Activated CD8-positive, alpha-beta memory T cell treated with anti-CD3 and anti-CD28 coated beads, Interleukin-2, amount 50 U/mL, for 1 hour (primary cell): ENCODE results near the gene ATP13A3.

Experiments
- DNase-seq: peaks from one replicate; pipeline ENCODE4 v3.0.0-alpha.2; 2020; ENCODE audit errors: extremely low read depth

The ATP13A3 gene

DNA sequence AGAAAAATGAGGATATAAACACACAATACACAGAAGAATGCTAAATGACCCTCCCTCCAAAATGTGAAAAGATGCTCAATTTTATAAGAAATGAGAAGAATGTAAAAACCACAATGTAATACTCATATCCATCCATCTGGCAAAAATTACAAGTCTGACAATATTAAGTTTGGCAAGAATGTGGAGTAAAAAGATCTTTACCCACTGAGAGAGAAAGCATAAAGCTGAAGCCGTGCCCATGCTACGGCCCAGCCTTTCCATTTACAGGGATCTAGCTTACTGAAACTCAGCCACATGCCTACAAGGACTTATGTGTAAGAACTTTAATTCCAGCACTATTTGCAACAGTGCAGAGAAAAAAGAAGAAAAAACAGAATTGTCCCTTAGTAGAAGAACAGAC is 42.9 kb downstream of the ATP13A3 start:
- no peak for DNase-seq

DNA sequence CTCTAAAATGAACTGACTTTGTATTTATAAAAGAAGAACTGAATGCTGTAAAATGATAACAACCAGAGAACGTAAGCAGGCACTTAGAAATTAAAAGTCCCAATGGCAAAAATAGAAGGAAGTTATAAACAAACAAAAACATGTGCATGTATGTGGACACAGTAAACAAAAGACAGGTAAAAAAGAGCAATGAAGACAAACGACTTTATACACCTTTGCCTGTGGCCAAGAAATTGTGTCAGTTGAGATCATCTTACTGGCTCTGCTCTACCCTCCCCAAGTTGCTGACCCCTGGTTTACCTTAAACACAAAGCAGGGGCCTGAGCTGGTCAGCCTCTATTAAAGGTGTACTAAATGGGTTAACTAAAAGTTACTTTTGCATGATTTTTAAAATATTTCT is 46.0 kb downstream of the ATP13A3 start:
- DNase-seq: no peak

DNA sequence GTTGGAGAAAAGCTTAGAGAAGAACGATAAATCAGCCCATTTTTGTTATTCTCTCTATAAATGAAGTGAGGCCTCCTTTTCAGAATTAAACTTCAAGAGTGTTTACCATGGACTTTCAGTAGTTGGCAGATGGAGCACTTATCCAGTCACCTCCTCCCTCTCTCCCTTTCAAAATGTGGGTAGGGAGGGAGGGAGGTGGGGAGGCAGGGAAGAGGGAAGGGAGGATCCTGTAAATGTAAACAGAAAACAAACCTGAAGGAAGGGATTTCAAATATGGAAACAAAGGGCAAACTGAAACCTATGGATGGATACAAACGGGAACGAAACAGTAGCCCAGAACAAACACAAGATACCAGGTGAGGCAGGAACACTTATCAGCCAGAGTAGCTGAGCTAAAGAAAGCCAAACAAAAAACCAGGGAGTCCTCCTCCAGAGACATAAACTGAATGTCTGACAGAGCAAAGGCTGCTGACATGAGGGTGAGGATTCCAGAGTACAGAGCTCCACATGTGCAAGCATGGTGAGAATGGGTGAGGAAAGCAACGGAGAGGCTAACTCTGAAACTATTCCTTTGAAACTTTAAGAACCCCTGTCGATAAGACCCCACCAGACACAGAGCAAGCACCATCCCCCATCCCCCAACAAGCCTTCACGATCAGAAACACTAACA is 46.8 kb downstream of the ATP13A3 start:
- DNase-seq: no peak

- DNase-seq: no peak
Measured at GRCh38 chr3:194434503-194434902, 52.3 kb downstream of the ATP13A3 start.

- DNase-seq: no peak
Measured at GRCh38 chr3:194431554-194431953, 55.2 kb downstream of the ATP13A3 start.

DNA sequence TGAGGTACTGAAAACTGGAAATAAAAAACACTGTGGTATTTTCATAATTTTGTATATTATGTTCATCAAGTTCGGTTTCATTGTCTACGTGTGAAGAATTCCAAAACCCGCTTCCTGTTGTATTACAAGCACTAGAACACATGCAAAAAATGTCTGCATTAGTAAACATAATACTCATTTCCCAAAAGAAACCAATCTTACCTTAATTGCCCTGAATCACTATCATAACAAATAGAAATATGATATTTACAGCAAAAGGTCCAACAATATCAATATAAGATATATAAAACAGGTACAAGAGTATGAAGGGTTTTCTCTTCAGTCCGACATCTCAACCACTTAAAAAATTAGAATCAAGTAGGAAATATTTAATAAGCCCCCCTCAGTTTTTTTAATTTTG is 61.4 kb downstream of the ATP13A3 start:
- no peak for DNase-seq

DNA sequence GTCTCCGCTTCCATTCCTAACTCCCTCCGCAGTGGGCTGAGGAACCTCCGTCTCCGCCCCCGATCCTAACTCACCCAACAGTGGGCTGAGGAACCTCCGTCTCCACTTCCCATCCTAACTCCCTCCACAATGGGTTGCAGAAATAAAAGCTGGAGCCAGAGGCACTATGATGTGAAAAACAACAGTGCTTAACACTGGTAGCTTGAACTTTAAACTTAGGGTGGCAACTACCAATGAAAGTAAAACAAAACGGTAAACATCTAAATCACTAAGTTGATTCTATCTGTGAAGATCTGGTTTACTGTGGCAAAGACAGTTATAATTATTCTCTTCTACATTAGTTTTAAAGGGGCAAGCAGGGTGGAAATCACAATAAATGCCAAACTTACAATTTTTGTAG is 61.8 kb downstream of the ATP13A3 start:
- DNase-seq: no peak

DNA sequence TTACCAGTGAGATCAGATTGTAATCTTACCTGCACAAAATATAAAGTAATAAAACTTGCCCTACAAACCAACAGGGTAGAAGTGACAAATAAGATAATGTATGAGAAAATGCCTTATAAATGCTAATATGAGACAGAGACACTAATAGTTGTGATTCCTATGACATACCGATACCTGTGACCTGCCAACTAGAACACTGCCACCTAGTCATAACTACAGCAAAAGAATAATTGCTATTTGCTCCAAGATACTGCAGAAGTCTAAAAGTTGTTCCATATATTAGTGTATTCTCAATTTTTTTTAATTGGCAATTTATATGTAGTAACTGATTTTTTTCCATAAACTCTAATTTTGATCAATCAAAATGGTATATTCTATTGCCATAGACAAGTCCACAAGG is 62.4 kb downstream of the ATP13A3 start:
- no peak for DNase-seq

- no peak for DNase-seq
Measured at GRCh38 chr3:194423317-194423716, 63.5 kb downstream of the ATP13A3 start.

- DNase-seq: no peak
Measured at GRCh38 chr3:194422188-194422587, 64.6 kb downstream of the ATP13A3 start.

GRCh38 chr3:194418671-194419070 is 68.1 kb downstream of the ATP13A3 start:
- DNase-seq: no peak

DNA sequence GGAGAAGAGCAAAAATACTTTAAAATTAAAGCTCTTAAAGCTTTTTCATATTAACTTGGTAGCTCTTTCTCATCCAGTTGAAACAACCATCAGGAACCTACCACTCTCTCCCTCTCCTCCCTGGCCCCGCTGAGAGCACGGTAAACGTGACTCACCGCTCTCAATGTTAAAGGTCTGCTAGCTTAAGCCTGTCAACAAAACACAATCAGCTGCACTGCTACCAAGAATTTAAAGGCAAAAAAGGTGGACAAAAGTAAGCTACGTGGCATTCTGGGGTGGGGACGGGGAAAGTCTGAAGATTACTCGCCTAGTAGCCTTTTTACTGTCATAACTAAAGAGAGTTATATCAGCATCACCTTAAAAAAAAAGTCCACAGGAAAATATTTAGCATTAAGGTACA is 79.4 kb downstream of the ATP13A3 start:
- DNase-seq: no peak

GRCh38 chr3:194405766-194406165 is 81.0 kb downstream of the ATP13A3 start:
- no peak for DNase-seq

DNA sequence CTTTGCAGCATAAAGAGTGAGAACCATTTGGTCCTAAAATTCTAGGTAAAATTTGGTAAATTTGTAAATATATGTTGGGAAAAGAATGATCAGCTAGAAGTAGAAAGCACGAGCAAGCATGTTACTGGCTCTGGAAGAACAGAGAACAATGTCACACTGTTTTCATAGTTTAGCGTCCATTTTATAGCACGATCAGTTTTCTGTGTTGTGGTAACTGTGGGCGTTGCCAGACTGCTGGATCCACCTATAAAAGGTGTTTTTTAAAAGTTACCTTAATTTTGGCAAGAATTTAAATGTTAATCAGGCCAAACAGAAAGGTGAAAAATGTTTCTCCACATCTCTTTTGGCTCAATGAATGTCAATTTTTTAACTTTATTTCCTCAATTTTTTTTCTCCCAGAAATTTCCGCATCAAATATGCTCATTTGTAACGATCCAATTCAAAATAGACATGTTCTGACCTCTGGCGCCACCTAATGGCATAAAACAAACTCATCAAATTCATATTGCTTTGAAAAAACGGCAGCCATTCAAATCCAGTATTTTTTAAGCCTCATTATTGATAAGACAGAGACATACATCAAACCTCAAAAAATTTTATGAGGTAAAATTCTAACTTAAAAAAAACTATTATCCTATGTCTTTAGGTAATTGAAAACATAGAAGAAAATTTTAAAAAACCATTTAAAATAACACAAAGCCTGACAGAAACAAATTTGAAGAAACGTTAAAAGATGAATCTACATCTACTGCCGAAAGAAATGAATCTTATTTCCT is 82.2 kb downstream of the ATP13A3 start:
- DNase-seq: no peak

- DNase-seq: no peak
Measured at GRCh38 chr3:194401868-194402329, 84.9 kb downstream of the ATP13A3 start.

GRCh38 chr3:194401346-194401745 is 85.5 kb downstream of the ATP13A3 start:
- no peak for DNase-seq

- no peak for DNase-seq
Measured at GRCh38 chr3:194399874-194400411, 86.9 kb downstream of the ATP13A3 start.

DNA sequence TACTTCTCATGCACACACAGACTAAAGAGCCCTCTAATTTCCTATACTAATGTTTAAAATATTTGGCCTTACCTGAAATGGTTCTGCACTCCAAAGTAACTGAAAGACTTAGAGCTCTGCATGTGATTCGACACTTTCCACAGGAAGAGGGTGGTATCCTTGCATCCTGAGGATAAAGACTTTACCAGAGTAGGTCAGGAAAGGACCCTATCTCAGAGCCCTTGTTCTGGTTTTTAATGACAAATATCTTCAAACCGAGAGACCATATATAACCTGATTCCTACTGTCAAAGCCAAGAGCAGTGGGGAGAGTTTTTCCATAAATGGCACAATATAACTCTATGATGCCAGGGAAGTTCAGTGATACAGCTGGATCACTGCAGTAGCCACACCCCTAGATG is 87.6 kb downstream of the ATP13A3 start, which contains the start of gene GP5:
TSS of gene GP5 (minus strand) at position 101 of the 400 bp plus-strand sequence. CDS start 984 bp downstream, outside the sequence.
- DNase-seq: no peak

- DNase-seq: no peak
Measured at GRCh38 chr3:194397757-194398312, 89.0 kb downstream of the ATP13A3 start.

- DNase-seq: no peak
Measured at GRCh38 chr3:194396859-194397756, 89.7 kb downstream of the ATP13A3 start.

DNA sequence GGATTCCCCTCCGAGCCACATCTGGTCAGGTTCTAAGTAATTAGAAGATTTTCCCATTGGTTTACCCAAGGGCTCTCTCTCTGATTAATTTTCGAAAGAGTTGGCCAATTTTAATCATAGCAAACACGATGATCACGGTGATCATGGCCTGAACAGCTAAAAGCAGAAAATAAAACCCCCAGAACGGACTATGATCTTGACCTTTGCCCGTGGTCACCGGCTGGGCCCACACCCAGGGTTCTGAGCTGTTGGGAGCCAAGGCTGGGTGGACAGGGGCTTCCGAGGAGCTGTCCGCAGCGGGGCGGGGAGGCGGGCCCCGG is 90.3 kb downstream of the ATP13A3 start:
- DNase-seq: no peak
